IPS-11a (cell line): ENCODE results near the gene HDHD2.

ENCODE experiments used
- H3K4me3 ChIP-seq: one replicate; pipeline ENCODE4 v1.5.1; 2013; ENCODE audit warnings: low read depth, low read length, control low read depth

HDHD2 gene

DNA sequence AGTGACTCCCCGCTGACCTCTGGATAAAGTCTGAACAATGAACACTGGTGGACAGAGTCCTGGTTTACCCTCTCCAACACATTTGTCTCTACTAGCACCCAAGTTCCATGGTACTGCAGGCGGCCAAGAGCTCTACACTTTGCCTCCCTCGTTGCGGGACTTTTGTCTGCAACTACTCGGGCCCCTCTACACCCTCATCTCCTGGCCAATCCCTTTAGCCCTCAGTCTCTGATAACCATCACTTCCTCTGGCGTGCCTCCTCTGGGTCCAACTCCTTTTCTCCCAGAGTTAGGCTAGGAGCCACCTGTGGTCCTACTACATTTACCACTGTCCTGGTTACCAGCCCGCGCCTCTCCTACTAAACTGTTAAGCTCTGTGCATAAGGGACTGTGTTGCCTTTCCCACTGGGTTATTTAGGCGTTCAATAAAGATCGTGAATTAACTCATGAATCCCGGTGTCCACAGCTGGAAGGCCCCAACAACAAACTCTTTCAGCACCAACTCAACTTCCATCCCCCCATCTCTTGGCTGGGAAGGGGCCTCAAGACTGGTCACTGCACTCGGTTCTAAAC, 757 bp downstream of the HDHD2 start:
- peak overlapping the region; percentile 91 for H3K4me3 ChIP-seq

DNA sequence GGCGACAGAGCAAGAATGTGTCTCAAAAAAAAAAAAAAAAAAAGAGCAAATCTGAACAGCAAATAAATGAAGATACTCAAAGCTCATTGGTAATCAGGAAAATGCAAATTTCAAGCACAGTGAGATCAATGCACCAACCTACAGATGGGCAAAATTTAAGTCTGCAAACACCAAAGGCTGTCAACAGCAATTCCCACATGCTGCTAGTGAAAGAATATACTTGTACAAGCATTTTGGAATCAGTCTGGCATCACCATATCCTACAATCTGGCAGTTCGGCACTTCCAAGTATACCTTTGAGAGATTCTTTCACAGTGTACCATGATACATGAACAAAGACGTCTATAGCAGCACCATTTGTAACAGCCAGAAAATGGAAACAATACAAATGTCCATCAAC, 4.1 kb downstream of the HDHD2 start:
- no peak overlapping the region for H3K4me3 ChIP-seq

DNA sequence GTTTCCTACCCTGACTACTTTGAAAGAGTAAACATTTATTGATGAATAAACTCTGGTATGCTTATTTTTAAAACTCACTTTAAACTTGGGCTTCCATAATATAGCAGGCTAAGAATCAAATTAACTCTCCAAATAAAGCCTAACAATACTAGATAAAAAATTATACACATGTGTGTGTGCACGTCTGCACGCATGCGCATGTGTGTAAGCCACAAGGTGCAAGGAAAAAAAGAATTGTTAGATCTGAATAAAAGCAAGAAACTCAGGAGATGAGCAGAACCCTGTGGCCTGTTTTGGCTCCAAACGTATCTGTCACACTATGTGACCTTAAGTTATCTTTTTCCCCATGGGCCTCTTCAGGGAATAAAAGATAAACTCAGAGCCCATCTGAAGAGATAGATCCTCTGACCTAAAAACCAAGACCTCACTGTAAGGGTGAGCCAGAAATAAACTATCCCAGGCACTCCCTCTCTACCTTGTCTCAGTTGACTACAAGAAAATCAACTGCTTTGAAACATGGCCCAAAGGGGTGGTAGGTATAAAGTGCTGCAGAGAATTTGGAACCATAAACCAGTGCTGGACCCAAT, 6.3 kb downstream of the HDHD2 start:
- no peak overlapping the region for H3K4me3 ChIP-seq

DNA sequence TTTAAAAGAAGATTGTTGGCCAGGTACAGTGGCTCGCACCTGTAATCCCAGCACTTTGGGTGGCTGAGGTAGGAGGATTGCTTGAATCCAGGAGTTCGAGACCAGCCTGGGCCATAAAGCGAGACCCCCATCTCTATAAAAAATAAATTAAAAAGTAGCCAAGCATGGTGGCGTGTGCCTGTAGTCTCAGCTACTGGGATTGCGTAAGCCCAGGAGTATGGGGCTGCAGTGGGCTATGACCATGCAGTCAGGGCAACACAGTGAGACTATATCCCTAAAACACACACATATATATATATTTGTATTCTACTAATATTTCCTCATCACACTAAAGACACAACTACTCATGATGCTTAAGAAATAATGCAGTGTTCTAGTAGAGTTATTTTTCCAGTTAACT, 7.1 kb downstream of the HDHD2 start:
- no peak overlapping the region for H3K4me3 ChIP-seq

- H3K4me3 ChIP-seq: no peak overlapping the region
Measured at GRCh38 chr18:47141289-47141688, 9.0 kb downstream of the HDHD2 start.

DNA sequence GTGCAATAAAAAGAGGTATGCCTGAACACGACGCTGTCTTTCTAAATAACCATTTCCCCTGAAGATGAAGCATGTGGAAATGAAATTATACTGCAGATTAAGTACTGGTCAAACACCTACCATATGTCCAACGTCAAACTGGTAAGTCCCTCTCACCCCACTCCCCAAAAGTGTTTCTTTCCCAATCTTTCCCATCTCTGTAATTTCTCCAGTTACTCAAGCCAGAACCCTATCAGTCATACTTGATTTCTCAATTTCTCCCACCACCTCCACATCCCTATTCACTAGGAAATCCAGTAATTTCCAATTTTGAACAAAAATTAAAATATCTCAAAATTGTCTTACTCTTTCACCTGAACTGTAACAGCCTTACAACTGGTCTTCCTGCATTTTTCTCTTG, 29.2 kb downstream of the HDHD2 start:
- H3K4me3 ChIP-seq: no peak overlapping the region

- no peak overlapping the region for H3K4me3 ChIP-seq
Measured at GRCh38 chr18:47120428-47120827, 29.9 kb downstream of the HDHD2 start.

DNA sequence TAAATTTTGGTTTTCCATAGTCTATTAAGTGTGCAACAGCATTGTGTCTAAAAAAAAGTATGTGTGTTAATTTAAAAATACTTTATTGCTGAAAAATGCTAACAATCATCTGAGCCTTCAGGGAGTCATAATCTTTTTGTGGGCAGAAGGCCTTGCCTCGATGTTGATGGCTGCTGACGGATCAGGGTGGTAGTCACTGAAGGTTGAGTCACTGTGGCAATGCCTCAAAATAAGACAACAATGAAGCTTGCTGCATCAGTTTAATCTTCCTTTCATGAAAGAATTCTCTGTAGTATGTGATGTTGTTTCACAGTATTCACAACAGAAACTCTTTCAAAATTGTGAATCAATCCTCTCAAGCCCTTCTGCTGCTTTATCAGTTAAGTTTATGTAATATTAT, 31.3 kb downstream of the HDHD2 start:
- no peak overlapping the region for H3K4me3 ChIP-seq

DNA sequence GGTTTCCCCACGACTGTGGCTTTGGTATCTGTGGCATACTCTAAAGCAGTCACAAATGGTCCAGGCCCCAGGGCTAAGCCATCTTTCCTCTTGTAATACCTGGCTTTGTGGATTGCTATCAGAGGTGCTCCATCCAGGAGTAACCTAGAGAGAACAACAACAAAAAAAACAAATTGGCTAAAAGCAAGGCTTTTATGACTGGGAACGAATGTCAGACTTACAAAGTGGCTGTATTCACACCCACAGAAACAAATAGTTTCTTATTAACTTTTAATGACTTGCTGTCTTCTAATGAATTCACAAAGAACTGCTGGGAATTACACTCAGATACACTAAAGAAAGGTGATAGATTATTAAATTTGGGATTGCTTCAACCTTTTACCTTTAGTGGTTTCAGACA, 35.1 kb downstream of the HDHD2 start:
- H3K4me3 ChIP-seq: no peak overlapping the region

- H3K4me3 ChIP-seq: no peak overlapping the region
Measured at GRCh38 chr18:47113796-47114540, 36.3 kb downstream of the HDHD2 start.

DNA sequence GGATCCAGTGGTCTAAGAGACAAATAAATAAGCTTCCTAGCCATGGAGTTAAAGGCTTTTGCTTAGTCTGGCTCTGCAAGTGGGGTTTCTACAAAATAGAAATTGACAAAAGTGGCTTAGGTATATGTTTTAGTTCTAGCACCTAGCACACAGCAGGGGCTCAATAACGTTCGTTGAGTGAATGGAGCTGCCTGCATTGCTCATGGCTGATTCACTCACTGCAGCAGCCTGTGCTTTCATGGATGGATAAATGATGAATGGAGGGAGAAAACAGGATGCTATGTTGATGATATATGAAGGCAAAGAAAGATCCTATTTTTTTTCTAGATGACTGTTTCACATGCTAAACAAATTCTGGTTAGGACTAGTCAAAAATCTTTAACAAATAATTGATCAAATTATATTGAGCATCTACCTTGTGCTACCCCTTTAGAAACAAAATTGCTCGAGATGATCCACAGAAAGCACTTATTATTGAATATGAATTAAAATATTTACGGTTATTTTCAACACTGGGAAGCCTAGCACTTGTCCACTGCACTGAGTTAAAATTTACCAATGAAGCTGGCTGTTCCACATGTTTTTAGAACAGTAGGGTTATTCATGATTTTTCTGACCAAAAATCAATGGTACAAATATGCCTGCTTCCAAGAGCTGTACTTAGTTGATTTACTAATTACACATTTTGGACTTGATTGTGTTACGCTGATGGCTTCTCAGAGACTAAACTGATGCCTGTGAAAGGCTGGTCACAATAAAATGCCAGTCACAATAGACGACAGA, 39.6 kb downstream of the HDHD2 start:
- H3K4me3 ChIP-seq: no peak overlapping the region

DNA sequence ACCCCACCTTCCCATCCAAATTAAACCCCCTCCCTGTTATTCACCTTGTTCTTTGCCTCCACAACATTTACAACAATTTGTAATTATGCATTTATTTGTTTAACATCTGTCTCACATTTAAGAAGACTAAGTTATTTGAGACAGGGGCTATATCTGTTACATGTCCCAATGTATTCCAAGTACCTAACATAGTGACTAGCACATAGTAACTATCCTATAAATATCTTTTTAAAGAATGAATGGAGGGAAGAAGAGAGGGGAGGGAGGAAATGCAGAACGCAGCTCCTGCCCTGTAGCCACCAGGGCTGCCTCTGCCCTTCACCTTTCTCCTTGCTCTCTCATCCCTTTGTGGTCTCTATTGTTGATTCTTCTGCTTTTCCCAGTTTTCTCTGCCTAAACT, 40.6 kb downstream of the HDHD2 start:
- no peak overlapping the region for H3K4me3 ChIP-seq

DNA sequence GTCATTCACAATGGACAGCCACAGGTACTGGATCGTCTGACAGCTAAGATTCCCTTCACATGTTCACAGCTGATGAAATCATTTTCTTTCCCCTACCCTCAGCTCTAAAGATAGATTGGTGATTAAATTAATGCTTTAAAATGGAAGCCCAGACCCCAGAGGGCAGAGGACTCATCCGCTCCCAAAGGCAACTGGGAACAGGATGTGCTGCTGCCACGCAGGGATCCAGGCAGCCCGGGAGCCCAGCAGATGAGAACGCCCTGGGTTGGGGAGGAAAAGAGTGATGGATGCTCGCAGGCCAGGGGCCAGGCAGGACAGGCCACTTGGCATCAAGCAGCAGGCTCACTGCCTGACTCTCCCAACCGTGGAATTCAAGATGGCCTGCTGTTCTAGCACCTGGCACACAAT, 41.3 kb downstream of the HDHD2 start:
- no peak overlapping the region for H3K4me3 ChIP-seq

DNA sequence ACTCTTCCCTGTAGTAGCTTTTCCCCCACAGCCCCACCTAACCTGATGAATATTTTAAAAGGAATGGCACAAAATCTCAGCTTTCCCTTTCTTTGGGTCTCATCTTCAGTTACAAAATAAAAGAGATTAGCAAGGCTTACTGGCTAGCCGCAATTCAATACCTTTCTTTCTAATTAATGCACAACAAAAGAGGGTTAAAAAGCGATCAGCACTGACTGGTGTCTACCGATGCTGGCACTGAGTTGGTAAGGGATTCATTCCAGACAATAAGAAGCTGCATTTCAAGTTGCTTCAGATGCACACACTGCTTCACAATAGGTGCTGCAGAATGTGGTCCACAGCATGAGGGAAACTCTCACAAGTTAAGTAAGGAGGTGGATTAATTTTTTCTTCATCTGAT, 41.9 kb downstream of the HDHD2 start:
- H3K4me3 ChIP-seq: no peak overlapping the region

GRCh38 chr18:47100212-47100831, 50.0 kb downstream of the HDHD2 start:
- H3K4me3 ChIP-seq: no peak overlapping the region

- no peak overlapping the region for H3K4me3 ChIP-seq
Measured at GRCh38 chr18:47095810-47096209, 54.5 kb downstream of the HDHD2 start.

GRCh38 chr18:47087676-47088075, 62.6 kb downstream of the HDHD2 start:
- no peak overlapping the region for H3K4me3 ChIP-seq

GRCh38 chr18:47081578-47081977, 68.7 kb downstream of the HDHD2 start:
- H3K4me3 ChIP-seq: no peak overlapping the region

DNA sequence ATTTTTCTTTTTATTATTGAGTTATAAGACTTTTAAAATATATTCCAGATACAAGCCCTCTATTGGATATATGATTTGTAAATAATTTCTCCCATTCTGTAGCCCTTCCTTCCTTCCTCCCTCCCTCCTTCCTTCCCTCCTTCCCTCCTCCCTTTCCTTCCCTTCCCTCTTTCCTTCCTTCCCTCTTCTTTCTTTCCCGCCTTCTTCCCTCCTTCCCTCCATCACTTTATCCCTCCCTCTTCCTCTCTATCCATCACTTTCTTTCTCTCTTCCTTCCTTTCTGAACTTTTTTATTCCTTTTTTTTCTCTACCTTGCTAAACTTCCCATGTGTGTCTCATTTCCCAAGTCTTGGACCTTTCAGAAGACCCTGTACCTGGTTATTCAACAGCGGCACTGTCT, 69.4 kb downstream of the HDHD2 start:
- no peak overlapping the region for H3K4me3 ChIP-seq

DNA sequence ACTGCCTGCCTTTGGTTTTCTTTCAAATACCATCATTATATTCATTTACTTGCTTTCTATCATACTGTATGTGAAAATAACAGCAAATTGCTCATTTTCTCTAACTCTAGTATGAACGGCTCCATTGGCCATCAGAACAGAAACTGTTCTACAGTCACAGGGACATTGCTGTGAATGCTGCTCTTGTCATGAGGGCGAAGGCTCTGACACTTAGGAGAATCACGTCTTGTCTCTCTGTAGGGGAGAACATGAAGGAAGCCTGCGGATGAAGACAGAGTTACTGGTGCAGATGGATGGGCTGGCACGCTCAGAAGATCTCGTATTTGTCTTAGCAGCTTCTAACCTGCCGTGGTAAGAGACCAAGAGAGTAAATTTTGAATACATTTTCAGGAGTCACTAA, 73.2 kb downstream of the HDHD2 start:
- no peak overlapping the region for H3K4me3 ChIP-seq

DNA sequence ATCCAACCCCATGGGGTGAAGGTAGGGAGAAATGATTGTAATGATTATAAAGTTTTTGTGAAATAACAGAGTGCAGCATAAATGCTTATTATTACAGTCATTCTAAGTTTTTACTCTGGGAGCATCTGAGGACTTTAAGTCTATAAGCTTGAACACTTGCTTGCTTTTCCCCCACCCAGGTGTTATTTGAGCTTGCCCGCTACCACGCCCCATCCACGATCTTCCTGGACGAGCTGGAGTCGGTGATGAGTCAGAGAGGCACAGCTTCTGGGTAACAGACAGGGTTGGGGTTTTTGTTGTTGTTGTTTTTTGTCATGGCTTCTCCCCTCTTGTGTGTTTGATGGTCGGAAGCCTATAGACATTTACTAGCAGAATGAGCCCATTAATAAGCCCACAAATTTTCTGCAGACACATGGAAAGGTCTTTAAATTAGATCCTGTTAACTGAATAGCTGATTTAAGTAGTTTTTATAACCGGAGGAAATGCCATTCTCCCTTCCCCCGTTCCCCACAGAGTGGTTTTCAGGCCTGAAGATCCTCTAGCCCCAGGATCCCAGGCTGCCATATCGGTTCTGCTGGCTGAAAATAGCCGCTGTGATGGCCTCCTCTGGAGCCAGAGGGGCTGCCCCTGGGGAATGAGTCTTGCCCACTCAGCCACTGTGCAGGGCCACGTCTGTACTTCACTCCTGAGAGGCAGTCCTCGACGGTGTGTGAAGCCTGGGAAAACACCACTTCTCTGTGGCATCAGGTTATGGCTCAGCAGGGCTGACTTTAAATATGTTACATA, 75.0 kb downstream of the HDHD2 start:
- no peak overlapping the region for H3K4me3 ChIP-seq
